ENCODE measurements around the gene CDC6. TPM values are rescaled to one million over a fixed set of nuclear protein-coding genes. Genes with fewer than 3 reads are reported as not detected.

CDC6 gene
- total RNA-seq, 4 donors from 2014 or later, result 2.5 to 21.5 (median 3.4) TPM

GRCh38 chr17:40318830-40319391, 31.2 kb downstream of the CDC6 start:
- TF ChIP-seq CTCF (IDR thresholded peaks at IDR 0.05), result peak in 2 of 6 experiments; percentile 26 to 30
- TF ChIP-seq POLR2A (IDR thresholded peaks at IDR 0.05), result no peak
- H3K9me3 ChIP-seq, result no peaks in the 10 kb centered on the region
- H3K4me3 ChIP-seq, result peak overlapping the region; percentile 71 to 97 (median 94)
- H3K36me3 ChIP-seq, result no peaks in the 10 kb centered on the region
- no peaks in the 10 kb centered on the region for H3K27me3 ChIP-seq
- H3K4me1 ChIP-seq, result peaks cover 8 to 88% (median 32%) of the 10 kb centered on the region in 4 donors
- peak; percentile 45 to 62 (median 51) for DNase-seq
- peak overlapping the region; percentile 84 to 98 (median 90) for H3K27ac ChIP-seq

GRCh38 chr17:40319651-40320540, 32.2 kb downstream of the CDC6 start:
- Histone ChIP-seq H3K9me3 (no peaks in the 10 kb centered on the region), H3K4me3 (peak overlapping the region; percentile 71 to 97 (median 94)), H3K4me1 (peaks cover 8 to 89% (median 42%) of the 10 kb centered on the region in 4 donors), H3K27ac (peak overlapping the region; percentile 84 to 98 (median 90)), H3K36me3 (no peaks in the 10 kb centered on the region), H3K27me3 (no peaks in the 10 kb centered on the region)
- no peak for TF ChIP-seq POLR2A (IDR thresholded peaks at IDR 0.05)
- no peak for TF ChIP-seq CTCF (IDR thresholded peaks at IDR 0.05)
- DNase-seq, result peak; percentile 51 to 86 (median 84)

- DNase-seq, result peak in 2 of 3 donors; percentile 58 to 67
Measured at GRCh38 chr17:40320756-40321523, 33.3 kb downstream of the CDC6 start.

GRCh38 chr17:40321524-40321929, 33.8 kb downstream of the CDC6 start:
- peaks cover 11 to 91% (median 55%) of the 10 kb centered on the region in 4 donors for H3K4me1 ChIP-seq
- no peak for DNase-seq
- peak overlapping the region; percentile 30 to 95 (median 46) for H3K4me3 ChIP-seq
- H3K27me3 ChIP-seq, result no peaks in the 10 kb centered on the region
- H3K36me3 ChIP-seq, result no peaks in the 10 kb centered on the region
- no peaks in the 10 kb centered on the region for H3K9me3 ChIP-seq
- TF ChIP-seq POLR2A (IDR thresholded peaks at IDR 0.05), result no peak
- TF ChIP-seq CTCF (IDR thresholded peaks at IDR 0.05), result no peak
- peak overlapping the region; percentile 84 to 98 (median 90) for H3K27ac ChIP-seq

More at GRCh38 chr17:40320756-40321523, 33.3 kb downstream of the CDC6 start:
- no peaks in the 10 kb centered on the region for H3K27me3 ChIP-seq
- H3K27ac ChIP-seq, result peak overlapping the region; percentile 84 to 98 (median 90)
- no peaks in the 10 kb centered on the region for H3K9me3 ChIP-seq
- H3K4me1 ChIP-seq, result peaks cover 8 to 91% (median 51%) of the 10 kb centered on the region in 4 donors
- peak overlapping the region; percentile 30 to 97 (median 68) for H3K4me3 ChIP-seq
- no peaks in the 10 kb centered on the region for H3K36me3 ChIP-seq
- TF ChIP-seq CTCF (IDR thresholded peaks at IDR 0.05) (no peak), POLR2A (IDR thresholded peaks at IDR 0.05) (no peak)

- no peaks in the 10 kb centered on the region for H3K36me3 ChIP-seq
- peak overlapping the region; percentile 84 to 98 (median 90) for H3K27ac ChIP-seq
- H3K9me3 ChIP-seq, result no peaks in the 10 kb centered on the region
- H3K4me1 ChIP-seq, result peaks cover 13 to 91% (median 60%) of the 10 kb centered on the region in 4 donors
- H3K27me3 ChIP-seq, result no peaks in the 10 kb centered on the region
- TF ChIP-seq POLR2A (IDR thresholded peaks at IDR 0.05) (no peak), CTCF (IDR thresholded peaks at IDR 0.05) (no peak)
- H3K4me3 ChIP-seq, result peak overlapping the region; percentile 30 to 95 (median 46)
- peak in 1 of 3 donors; percentile 53 for DNase-seq
Measured at GRCh38 chr17:40321961-40322357, 34.3 kb downstream of the CDC6 start.

All from Peyer's patch (tissue), 4 donors.